ENCODE data around the gene RNASE2.

The RNASE2 gene

DNA sequence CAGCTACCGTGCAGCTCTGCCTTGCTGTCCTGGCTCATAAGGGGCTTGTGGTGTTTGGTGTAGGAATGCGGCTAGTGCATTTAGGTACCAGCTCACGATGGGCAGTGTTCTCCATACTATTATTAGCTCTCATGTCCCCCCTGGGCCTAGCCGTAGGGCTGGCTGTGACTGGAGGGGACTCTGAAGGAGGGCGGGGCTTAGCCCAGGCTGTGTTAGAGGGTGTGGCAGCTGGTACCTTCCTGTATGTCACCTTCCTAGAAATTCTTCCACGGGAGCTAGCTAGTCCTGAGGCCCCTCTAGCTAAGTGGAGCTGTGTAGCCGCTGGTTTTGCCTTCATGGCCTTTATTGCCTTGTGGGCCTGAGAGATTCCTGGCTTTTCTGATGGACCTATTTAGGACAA, 45.9 kb downstream of the RNASE2 start:
- H3K4me3 ChIP-seq (ENCODE audit: low read depth, low read length), result no peak overlapping the region
- TF ChIP-seq, protein P1, sequence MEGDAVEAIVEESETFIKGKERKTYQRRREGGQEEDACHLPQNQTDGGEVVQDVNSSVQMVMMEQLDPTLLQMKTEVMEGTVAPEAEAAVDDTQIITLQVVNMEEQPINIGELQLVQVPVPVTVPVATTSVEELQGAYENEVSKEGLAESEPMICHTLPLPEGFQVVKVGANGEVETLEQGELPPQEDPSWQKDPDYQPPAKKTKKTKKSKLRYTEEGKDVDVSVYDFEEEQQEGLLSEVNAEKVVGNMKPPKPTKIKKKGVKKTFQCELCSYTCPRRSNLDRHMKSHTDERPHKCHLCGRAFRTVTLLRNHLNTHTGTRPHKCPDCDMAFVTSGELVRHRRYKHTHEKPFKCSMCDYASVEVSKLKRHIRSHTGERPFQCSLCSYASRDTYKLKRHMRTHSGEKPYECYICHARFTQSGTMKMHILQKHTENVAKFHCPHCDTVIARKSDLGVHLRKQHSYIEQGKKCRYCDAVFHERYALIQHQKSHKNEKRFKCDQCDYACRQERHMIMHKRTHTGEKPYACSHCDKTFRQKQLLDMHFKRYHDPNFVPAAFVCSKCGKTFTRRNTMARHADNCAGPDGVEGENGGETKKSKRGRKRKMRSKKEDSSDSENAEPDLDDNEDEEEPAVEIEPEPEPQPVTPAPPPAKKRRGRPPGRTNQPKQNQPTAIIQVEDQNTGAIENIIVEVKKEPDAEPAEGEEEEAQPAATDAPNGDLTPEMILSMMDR (IDR thresholded peaks at IDR 0.05; ENCODE audit: low read depth, low read length), result no peak

- TF ChIP-seq, protein P1 (IDR thresholded peaks at IDR 0.05; ENCODE audit: low read depth, low read length), result no peak
- no peak overlapping the region for H3K4me3 ChIP-seq (ENCODE audit: low read depth, low read length)
These were observed 48.6 kb downstream of the RNASE2 start for GRCh38 chr14:21003788-21004346.

All from WI38 (cell line).